DMS53 treated with DMSO at 0.1 percent for 48 hours (cell line): ENCODE measurements around the gene FLAD1.

Experiments used
- DNase-seq: peaks from one replicate; lab custom pipeline; 2025; ENCODE audit not compliant: unreplicated experiment; lab: John Stamatoyannopoulos, UW

FLAD1 gene

GRCh38 chr1:154951901-154952657 is 31.1 kb upstream of the FLAD1 start:
- DNase-seq: no peak

- DNase-seq: no peak
These were observed 30.5 kb upstream of the FLAD1 start for GRCh38 chr1:154952664-154953063.

- DNase-seq: no peak
These were observed 29.5 kb upstream of the FLAD1 start for GRCh38 chr1:154953611-154954038.

- no peak for DNase-seq
These were observed 28.6 kb upstream of the FLAD1 start for GRCh38 chr1:154954541-154954940.

GRCh38 chr1:154955039-154955717 is 28.0 kb upstream of the FLAD1 start:
- DNase-seq: peak; percentile 84

GRCh38 chr1:154955718-154956543 is 27.2 kb upstream of the FLAD1 start, which contains the start of gene PBXIP1:
Gene PBXIP1 (minus strand): TSS chr1:154956099. CDS start chr1:154953721, 2,378 bp downstream.
- DNase-seq: peak; percentile 89

GRCh38 chr1:154956544-154956941 is 26.6 kb upstream of the FLAD1 start:
- no peak for DNase-seq

- no peak for DNase-seq
These were observed 26.0 kb upstream of the FLAD1 start for GRCh38 chr1:154957091-154957657.

GRCh38 chr1:154958036-154958435 is 25.1 kb upstream of the FLAD1 start:
- no peak for DNase-seq

GRCh38 chr1:154958681-154959425 is 24.3 kb upstream of the FLAD1 start:
- DNase-seq: no peak

GRCh38 chr1:154959426-154959780 is 23.7 kb upstream of the FLAD1 start:
- no peak for DNase-seq

- DNase-seq: peak; percentile 11
These were observed 22.6 kb upstream of the FLAD1 start for GRCh38 chr1:154960446-154961136.

- peak; percentile 66 for DNase-seq
These were observed 21.7 kb upstream of the FLAD1 start, which contains the start of gene PYGO2 for GRCh38 chr1:154961207-154962155. Gene PYGO2 (minus strand): TSS chr1:154961782. CDS start chr1:154961576, 206 bp downstream.

GRCh38 chr1:154962156-154962749 is 20.9 kb upstream of the FLAD1 start:
- DNase-seq: peak; percentile 7

GRCh38 chr1:154962795-154963330 is 20.3 kb upstream of the FLAD1 start:
- DNase-seq: no peak

GRCh38 chr1:154963643-154964042 is 19.5 kb upstream of the FLAD1 start:
- DNase-seq: no peak

GRCh38 chr1:154964359-154964758 is 18.8 kb upstream of the FLAD1 start:
- DNase-seq: no peak

- no peak for DNase-seq
These were observed 17.0 kb upstream of the FLAD1 start for GRCh38 chr1:154966111-154966510.
